ENCODE data around the gene B4GALT1. TPM values are rescaled to one million over a fixed set of nuclear protein-coding genes. Genes with fewer than 3 reads are reported as not detected.

B4GALT1 gene, protein sequence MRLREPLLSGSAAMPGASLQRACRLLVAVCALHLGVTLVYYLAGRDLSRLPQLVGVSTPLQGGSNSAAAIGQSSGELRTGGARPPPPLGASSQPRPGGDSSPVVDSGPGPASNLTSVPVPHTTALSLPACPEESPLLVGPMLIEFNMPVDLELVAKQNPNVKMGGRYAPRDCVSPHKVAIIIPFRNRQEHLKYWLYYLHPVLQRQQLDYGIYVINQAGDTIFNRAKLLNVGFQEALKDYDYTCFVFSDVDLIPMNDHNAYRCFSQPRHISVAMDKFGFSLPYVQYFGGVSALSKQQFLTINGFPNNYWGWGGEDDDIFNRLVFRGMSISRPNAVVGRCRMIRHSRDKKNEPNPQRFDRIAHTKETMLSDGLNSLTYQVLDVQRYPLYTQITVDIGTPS
- 115 and 124 TPM in 2 replicates for total RNA-seq

DNA sequence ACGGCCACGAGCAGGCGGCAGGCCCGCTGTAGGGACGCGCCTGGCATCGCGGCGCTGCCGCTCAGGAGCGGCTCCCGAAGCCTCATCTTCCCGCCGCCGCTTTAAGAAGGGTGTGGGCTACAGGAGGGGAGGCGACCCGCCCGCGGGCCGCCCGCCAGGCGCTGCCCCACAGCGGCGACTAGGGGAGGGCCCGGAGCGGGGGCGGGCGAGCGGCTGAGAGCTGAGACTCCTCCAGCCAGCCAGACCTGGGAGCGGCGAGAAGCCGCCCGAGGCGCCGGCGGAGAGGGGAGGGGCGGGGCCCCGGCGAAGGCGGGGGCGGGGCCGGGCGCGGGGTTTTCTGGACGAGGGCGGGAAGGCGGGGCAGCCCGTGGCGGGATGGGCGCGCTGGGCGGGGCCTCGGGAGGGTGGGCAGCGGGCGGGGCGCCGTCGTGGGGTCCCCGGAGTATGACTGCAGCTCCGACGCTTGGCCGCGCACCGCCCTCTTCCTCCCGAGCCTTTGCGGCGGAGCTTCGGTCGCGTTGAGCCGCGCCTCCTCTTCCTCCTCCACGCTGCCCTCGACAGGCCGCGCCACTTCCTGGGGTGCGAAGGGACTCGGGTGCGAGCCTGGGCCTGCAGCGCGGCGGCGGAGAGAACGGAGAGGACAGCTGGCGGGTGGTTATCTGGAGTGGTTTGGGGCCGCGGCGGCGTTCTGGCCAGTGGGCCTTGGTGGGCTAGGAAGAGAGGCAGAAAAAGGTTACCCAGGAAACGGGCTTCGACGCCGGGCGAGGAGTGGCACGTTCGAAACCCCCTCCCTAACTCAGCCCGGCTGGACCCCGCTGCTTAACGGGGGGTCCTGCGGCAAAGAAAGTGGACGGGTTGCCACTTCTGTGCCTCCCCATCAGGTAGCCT lies at the start of gene B4GALT1:
TSS of gene B4GALT1 (minus strand) at position 253 of the 888 bp plus-strand sequence. CDS start at position 86, 167 bp downstream.

DNA sequence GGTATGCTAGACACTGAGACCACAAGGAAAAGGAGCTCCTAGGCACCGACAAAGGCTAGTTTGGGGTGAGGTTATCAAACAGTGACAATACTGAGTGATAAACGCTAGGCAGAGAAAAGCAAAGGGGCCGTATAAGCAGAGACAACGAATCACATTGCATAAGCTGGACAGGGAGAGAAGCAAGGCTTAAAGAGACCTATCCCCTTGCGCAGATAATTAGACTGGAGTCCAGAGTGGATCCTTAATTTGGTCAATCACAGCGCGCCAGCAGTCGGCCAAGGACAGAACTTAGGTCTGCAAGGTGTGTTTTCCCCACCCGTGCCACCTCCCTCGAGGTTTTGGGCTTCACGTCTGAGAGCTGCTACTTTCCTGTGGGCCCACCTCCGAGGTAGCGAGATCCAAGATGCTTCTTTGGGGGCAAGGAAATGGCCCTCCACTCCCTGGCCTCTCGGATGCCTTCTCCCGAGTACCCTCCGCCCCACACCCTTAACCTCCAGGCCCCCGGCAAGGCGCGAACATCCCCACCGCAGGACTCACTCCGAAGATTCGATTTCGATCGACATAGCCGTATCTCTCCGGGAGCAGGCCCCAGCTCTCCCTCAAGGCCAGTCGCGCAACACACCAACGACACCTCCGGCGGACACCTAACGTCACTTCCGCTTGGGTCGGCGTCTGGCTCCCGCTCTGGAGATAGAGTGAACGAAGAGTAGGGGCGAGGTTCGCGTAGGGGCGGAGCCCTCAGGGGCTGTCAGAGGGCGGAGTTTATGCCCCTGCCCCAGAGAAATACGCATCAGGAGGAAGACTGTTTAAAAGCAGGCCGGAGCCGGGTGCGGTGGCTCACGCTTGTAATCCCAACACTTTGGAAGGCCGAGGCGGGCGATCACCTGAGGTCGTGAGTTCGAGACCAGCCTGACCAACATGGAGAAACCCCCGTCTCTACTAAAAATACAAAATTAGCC lies 90.8 kb downstream of the B4GALT1 start, which contains the start of gene SMU1:
TSS of gene SMU1 (minus strand) at position 629 of the 959 bp plus-strand sequence. CDS start at position 563, 66 bp downstream.

Other genes with a start within 250 kb of the B4GALT1 start
- 33.9 and 43.7 TPM in 2 replicates for gene APTX, start 165.7 kb downstream of the B4GALT1 start, total RNA-seq
- gene DNAJA1, start 142.1 kb downstream of the B4GALT1 start, total RNA-seq: 93.2 and 120 TPM in 2 replicates
- gene SMU1, start 90.7 kb downstream of the B4GALT1 start, total RNA-seq: 29.0 and 33.6 TPM in 2 replicates
- not detected in 2 replicates for gene SPINK4, start 72.8 kb upstream of the B4GALT1 start, total RNA-seq
- 12.8 and 13.9 TPM in 2 replicates for gene BAG1, start 97.4 kb upstream of the B4GALT1 start, total RNA-seq
- 149 and 157 TPM in 2 replicates for gene CHMP5, start 97.7 kb upstream of the B4GALT1 start, total RNA-seq
- gene NFX1, start 123.2 kb upstream of the B4GALT1 start, total RNA-seq: 22.0 and 32.8 TPM in 2 replicates
- gene AQP7, start 235.2 kb upstream of the B4GALT1 start, total RNA-seq: not detected in 2 replicates

All from smooth muscle cell of the umbilical artery (primary cell).